SK-N-SH (cell line): ENCODE data around the gene TADA3.
A peak's percentile ranks its signal among the peaks of the same experiment; 100 is the strongest.

Source experiments
- EZH2phosphoT487 ChIP-seq: fragments of 200-600 bp; sonication (generic); IDR thresholded peaks from 2 replicates; pipeline ENCODE4 v1.6.1; 2017; ENCODE audit warnings: low read depth, mixed run types, mild to moderate bottlenecking, antibody characterized with exemption, moderate library complexity, borderline replicate concordance
- RAD21 ChIP-seq: IDR thresholded peaks from 2 replicates; pipeline ENCODE4 v1.6.1; 2012; ENCODE audit warnings: mild to moderate bottlenecking, low read length
- YY1 ChIP-seq: IDR thresholded peaks from 2 replicates; pipeline ENCODE4 v1.4.0; 2012; ENCODE audit warnings: low read depth, mild to moderate bottlenecking
- TF ChIP-seq, protein P1 (sequence below): fragments of 200-600 bp; sonication (generic); IDR thresholded peaks from 2 replicates; pipeline ENCODE4 v1.6.1; 2017; ENCODE audit warnings: antibody characterized with exemption, mild to moderate bottlenecking, moderate library complexity
- TF ChIP-seq, protein P2 (sequence below): IDR thresholded peaks from 2 replicates; pipeline ENCODE4 v1.6.1; 2012; ENCODE audit warnings: mild to moderate bottlenecking, low read depth, low read length, moderate library complexity

DNA sequence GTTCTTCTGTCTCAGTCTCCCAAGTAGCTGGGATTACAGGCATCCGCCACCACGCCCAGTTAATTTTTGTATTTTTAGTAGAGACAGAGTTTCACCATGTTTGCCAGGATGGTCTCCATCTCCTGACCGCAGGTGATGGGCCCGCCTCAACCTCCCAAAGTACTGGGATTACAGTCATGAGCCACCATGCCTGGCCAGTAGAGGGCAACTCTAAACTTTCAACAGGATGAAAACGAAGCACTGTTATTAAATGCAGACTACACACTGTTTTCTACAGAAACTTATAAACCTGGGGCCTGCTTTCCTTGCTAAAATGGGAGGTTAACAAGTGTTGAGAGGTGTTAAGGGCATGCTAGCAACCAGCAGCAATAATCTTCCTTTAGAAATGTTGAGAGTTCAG is 8.3 kb upstream of the TADA3 start:
- TF ChIP-seq RAD21 (no peak), YY1 (no peak), EZH2phosphoT487 (no peak)
- TF ChIP-seq, protein P1, sequence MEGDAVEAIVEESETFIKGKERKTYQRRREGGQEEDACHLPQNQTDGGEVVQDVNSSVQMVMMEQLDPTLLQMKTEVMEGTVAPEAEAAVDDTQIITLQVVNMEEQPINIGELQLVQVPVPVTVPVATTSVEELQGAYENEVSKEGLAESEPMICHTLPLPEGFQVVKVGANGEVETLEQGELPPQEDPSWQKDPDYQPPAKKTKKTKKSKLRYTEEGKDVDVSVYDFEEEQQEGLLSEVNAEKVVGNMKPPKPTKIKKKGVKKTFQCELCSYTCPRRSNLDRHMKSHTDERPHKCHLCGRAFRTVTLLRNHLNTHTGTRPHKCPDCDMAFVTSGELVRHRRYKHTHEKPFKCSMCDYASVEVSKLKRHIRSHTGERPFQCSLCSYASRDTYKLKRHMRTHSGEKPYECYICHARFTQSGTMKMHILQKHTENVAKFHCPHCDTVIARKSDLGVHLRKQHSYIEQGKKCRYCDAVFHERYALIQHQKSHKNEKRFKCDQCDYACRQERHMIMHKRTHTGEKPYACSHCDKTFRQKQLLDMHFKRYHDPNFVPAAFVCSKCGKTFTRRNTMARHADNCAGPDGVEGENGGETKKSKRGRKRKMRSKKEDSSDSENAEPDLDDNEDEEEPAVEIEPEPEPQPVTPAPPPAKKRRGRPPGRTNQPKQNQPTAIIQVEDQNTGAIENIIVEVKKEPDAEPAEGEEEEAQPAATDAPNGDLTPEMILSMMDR, result peak; percentile 46
- TF ChIP-seq, protein P2, sequence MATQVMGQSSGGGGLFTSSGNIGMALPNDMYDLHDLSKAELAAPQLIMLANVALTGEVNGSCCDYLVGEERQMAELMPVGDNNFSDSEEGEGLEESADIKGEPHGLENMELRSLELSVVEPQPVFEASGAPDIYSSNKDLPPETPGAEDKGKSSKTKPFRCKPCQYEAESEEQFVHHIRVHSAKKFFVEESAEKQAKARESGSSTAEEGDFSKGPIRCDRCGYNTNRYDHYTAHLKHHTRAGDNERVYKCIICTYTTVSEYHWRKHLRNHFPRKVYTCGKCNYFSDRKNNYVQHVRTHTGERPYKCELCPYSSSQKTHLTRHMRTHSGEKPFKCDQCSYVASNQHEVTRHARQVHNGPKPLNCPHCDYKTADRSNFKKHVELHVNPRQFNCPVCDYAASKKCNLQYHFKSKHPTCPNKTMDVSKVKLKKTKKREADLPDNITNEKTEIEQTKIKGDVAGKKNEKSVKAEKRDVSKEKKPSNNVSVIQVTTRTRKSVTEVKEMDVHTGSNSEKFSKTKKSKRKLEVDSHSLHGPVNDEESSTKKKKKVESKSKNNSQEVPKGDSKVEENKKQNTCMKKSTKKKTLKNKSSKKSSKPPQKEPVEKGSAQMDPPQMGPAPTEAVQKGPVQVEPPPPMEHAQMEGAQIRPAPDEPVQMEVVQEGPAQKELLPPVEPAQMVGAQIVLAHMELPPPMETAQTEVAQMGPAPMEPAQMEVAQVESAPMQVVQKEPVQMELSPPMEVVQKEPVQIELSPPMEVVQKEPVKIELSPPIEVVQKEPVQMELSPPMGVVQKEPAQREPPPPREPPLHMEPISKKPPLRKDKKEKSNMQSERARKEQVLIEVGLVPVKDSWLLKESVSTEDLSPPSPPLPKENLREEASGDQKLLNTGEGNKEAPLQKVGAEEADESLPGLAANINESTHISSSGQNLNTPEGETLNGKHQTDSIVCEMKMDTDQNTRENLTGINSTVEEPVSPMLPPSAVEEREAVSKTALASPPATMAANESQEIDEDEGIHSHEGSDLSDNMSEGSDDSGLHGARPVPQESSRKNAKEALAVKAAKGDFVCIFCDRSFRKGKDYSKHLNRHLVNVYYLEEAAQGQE, result no peak
